NCI-H345 treated with DMSO at 0.1 percent for 48 hours (cell line): Measurements from ENCODE around the gene IKBKG.
"Not testable (repeated sequence)": the region's sequence is repeated elsewhere in the genome, so short reads cannot be mapped to it uniquely, and the experiment has no call there.

Experiments
- DNase-seq: peaks from one replicate; lab custom pipeline; 2025; ENCODE audit not compliant: unreplicated experiment; lab: John Stamatoyannopoulos, UW

Gene IKBKG

GRCh38 chrX:154525606-154526490 is 21.6 kb upstream of the IKBKG start:
- no peak for DNase-seq

- peak; percentile 39 for DNase-seq
Observed at GRCh38 chrX:154526901-154527675, 20.3 kb upstream of the IKBKG start.

GRCh38 chrX:154529206-154529612 is 18.2 kb upstream of the IKBKG start:
- DNase-seq = no peak

- no peak for DNase-seq
Observed at GRCh38 chrX:154530286-154530685, 17.1 kb upstream of the IKBKG start.

- DNase-seq = no peak
Observed at GRCh38 chrX:154531626-154532025, 15.8 kb upstream of the IKBKG start.

- no peak for DNase-seq
Observed at GRCh38 chrX:154532690-154533089, 14.7 kb upstream of the IKBKG start.

GRCh38 chrX:154534526-154535322 is 12.7 kb upstream of the IKBKG start:
- peak; percentile 61 for DNase-seq

- no peak for DNase-seq
Observed at GRCh38 chrX:154535892-154536291, 11.5 kb upstream of the IKBKG start.

- no peak for DNase-seq
Observed at GRCh38 chrX:154539077-154539476, 8.3 kb upstream of the IKBKG start.

GRCh38 chrX:154540365-154540764 is 7.1 kb upstream of the IKBKG start:
- not testable (repeated sequence) for DNase-seq

- DNase-seq = no peak
Observed at GRCh38 chrX:154540897-154541535, 6.4 kb upstream of the IKBKG start.

GRCh38 chrX:154541589-154541895 is 5.9 kb upstream of the IKBKG start:
- no peak for DNase-seq

GRCh38 chrX:154541896-154542722 is 5.3 kb upstream of the IKBKG start:
- no peak for DNase-seq

- no peak for DNase-seq
Observed at GRCh38 chrX:154542723-154543424, 4.5 kb upstream of the IKBKG start.

- DNase-seq = no peak
Observed at GRCh38 chrX:154545673-154546274, 1.6 kb upstream of the IKBKG start.

- DNase-seq = peak; percentile 53
Observed at GRCh38 chrX:154546354-154547244, 821 bp upstream of the IKBKG start, which contains the start of gene G6PD. TSS of gene G6PD (minus strand) at chrX:154546846. CDS start at chrX:154546155, 691 bp downstream.

- DNase-seq = no peak
Observed at GRCh38 chrX:154548028-154548316, 552 bp downstream of the IKBKG start.

- DNase-seq = no peak
Observed at GRCh38 chrX:154549766-154550165, 2.3 kb downstream of the IKBKG start.
